ENCODE data around the gene TSKU. TPM values are rescaled to one million over a fixed set of nuclear protein-coding genes. Genes with fewer than 3 reads are reported as not detected.
A peak's percentile ranks its signal among the peaks of the same experiment; 100 is the strongest.

TSKU gene
- total RNA-seq, 4 donors from 2014 or later: 27.2 to 152 (median 87.2) TPM

DNA sequence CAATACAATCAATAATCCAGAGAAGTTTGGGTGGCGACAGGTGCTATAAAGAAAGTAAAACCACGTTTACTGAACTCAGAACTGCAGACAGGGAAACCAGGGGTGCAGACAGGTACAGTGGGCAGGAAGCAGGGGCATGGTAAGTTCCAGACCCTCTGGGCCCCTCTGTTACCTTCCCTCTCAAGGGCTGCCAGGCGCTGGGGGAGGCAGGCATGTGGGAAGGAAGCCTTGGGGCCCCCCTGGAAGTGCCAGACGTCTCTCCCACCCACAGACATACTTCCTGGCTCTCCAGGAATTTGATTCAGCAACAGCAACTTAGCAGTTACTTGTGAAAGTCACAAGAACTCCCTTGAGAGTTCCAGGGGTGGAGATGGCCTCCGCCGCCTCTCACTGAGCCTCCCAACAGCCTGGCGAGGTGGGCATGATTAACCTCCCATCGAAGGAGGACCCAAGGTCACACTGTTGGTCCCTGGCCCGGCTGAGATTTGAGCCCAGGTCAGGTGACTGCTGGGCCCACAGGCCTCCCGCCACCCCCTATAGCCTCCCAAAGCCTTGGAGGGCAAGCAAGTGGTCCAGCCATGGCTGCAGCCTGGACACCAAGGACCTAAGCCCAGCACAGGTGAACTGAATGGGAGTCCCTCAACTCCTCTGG is 14.1 kb upstream of the TSKU start:
- Histone ChIP-seq H3K27me3 (no peaks in the 10 kb centered on the region), H3K4me1 (peaks cover 7 to 73% (median 24%) of the 10 kb centered on the region in 4 donors), H3K4me3 (peak overlapping the region in 2 of 4 donors; percentile 35 to 39), H3K36me3 (no peaks in the 10 kb centered on the region), H3K27ac (peak overlapping the region; percentile 4 to 93 (median 89)), H3K9me3 (no peaks in the 10 kb centered on the region)
- TF ChIP-seq POLR2A (IDR thresholded peaks at IDR 0.05) (no peak), CTCF (IDR thresholded peaks at IDR 0.05) (no peak)
- DNase-seq: peak in 1 of 3 donors; percentile 57

DNA sequence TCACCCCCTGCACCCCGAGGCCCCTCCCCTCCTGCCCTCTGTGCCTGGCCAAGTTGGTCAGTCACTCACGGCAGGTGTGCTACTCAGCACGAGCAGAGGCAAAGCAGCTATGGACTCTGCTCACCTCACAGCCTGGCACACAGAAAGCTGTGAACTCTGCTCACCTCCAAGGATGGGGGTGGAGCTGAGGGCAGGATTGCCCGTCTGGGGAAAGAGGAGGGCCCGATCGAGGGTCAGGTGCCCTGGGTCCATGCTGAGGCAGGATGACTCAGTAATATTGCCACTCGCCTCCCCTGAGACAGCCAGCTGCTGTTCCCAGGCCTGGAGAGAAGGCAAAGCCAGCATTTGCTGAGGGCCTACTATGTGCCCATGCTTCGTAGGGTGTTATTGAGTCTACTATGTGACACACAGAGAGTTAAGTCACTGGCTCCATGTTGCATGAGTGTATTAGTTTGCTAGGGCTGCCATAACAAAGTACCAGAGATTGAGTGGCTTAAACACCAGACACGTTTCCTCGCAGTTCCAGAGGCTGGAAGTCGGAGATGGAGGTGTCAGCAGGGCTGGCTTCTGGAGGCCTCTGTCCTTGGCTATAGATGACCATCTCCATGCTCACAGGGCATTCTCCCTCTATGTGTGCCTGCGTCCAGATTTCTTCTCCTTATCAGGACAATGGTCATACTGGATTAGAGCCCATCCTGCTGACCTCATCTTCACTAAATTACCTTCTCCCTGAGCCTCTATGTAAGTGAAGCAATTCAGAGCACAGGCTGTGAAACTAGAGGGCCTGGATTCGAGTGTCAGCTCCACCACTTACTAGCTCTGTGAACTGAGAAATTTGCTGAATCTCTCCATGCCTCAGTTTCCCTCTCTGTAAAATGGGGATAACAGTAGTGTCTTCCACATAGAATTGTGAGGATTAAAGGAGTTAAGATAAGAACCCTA is 13.2 kb upstream of the TSKU start:
- Histone ChIP-seq H3K4me1 (peaks cover 7 to 75% (median 24%) of the 10 kb centered on the region in 4 donors), H3K27me3 (no peaks in the 10 kb centered on the region), H3K36me3 (no peaks in the 10 kb centered on the region), H3K4me3 (peak overlapping the region in 2 of 4 donors; percentile 35 to 39), H3K9me3 (no peaks in the 10 kb centered on the region), H3K27ac (peak overlapping the region in 3 of 4 donors; percentile 85 to 93 (median 93))
- TF ChIP-seq CTCF (IDR thresholded peaks at IDR 0.05): no peak
- TF ChIP-seq POLR2A (IDR thresholded peaks at IDR 0.05): peak in 1 of 2 donors; percentile 72
- DNase-seq: peak in 2 of 3 donors; percentile 91 to 92

DNA sequence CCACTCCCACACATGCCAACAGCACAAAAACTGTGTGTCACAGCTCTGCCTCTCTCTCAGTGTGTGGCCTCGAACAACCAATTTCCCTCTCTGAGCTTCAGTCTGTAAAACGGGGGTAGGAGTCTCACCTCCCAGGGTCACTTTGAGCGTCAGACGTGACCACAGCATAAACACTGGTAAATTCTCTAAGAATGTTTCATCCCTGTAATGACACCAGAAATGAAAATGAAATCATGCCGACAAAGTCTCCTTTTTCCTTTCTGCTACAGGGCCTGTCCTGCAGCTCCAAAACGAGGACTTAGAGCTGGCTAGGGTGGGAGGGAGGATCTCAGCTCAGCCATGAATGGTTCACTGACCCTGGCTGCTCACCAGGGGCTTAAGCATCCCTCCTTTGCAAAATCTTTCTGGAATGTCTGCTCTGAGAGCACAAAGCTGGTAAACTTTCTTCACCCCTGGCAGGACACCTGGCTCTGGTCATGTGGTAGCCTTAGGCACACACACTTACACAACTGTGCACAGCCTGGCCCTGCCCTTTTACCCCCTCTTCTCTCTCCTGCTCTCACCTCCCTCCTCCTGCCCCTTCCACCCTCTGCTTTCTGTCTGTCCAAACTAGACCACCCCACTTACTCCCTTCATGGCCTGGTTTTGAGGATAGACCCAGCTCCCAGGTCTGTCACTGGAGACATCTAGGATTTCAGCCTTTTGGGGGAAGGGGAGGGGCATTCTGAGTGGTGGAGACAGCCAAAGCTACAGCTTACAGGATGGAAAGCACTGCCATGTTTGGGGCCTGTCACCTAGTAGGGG is 12.3 kb upstream of the TSKU start:
- H3K36me3 ChIP-seq: no peaks in the 10 kb centered on the region
- H3K4me1 ChIP-seq: peaks cover 7 to 75% (median 24%) of the 10 kb centered on the region in 4 donors
- DNase-seq: peak in 2 of 3 donors; percentile 65 to 78
- no peak overlapping the region for H3K4me3 ChIP-seq
- H3K27me3 ChIP-seq: no peaks in the 10 kb centered on the region
- no peaks in the 10 kb centered on the region for H3K9me3 ChIP-seq
- peak overlapping the region; percentile 46 to 93 (median 89) for H3K27ac ChIP-seq
- TF ChIP-seq POLR2A (IDR thresholded peaks at IDR 0.05) (no peak), CTCF (IDR thresholded peaks at IDR 0.05) (no peak)

GRCh38 chr11:76771446-76772099 is 11.6 kb upstream of the TSKU start:
- Histone ChIP-seq H3K9me3 (no peaks in the 10 kb centered on the region), H3K4me1 (peaks cover 7 to 70% (median 24%) of the 10 kb centered on the region in 4 donors), H3K36me3 (no peaks in the 10 kb centered on the region), H3K27ac (peak overlapping the region; percentile 46 to 93 (median 89)), H3K27me3 (no peaks in the 10 kb centered on the region), H3K4me3 (no peak overlapping the region)
- TF ChIP-seq POLR2A (IDR thresholded peaks at IDR 0.05) (no peak), CTCF (IDR thresholded peaks at IDR 0.05) (no peak)
- DNase-seq: no peak

Measured in Peyer's patch (tissue), 4 donors.